H1 (cell line): Measurements from ENCODE around the gene RASSF5.

Experiments used
- BRCA1 ChIP-seq: IDR thresholded peaks from 2 replicates; pipeline ENCODE4 v1.6.1; 2012; ENCODE audit warnings: low read depth, low read length, improper control_type of control experiment
- EP300 ChIP-seq, 2 experiments: IDR thresholded peaks; 1 replicate in 1 of 2; 2 replicates in 1 of 2; pipeline ENCODE4 v1.6.1; 2011 to 2012; ENCODE audit warnings: low read depth in 2 of 2, low read length in 2 of 2, mild to moderate bottlenecking in 2 of 2, borderline replicate concordance in 1 of 2, inconsistent platforms in 1 of 2, moderate library complexity in 1 of 2
- GABPA ChIP-seq: IDR thresholded peaks from 2 replicates; pipeline ENCODE4 v1.6.1; 2011; ENCODE audit warnings: mild to moderate bottlenecking, low read length, moderate library complexity, borderline replicate concordance; ENCODE audit not compliant: insufficient read depth
- POLR2A ChIP-seq, 2 experiments: IDR thresholded peaks; 1 replicate in 1 of 2; 2 replicates in 1 of 2; pipeline ENCODE4 v1.6.1; 2011; ENCODE audit warnings: low read depth in 2 of 2, low read length in 2 of 2, mild to moderate bottlenecking in 2 of 2; ENCODE audit errors: control extremely low read depth in 1 of 2
- POLR2AphosphoS5 ChIP-seq: IDR thresholded peaks from 2 replicates; pipeline ENCODE4 v1.6.1; 2011; ENCODE audit warnings: low read depth, low read length
- RFX5 ChIP-seq: IDR thresholded peaks from 2 replicates; pipeline ENCODE4 v1.6.1; 2011; ENCODE audit warnings: low read depth, low read length, improper control_type of control experiment, borderline replicate concordance
- RXRA ChIP-seq: IDR thresholded peaks from 2 replicates; pipeline ENCODE4 v1.6.1; 2011; ENCODE audit warnings: low read depth, mild to moderate bottlenecking, low read length, moderate library complexity; ENCODE audit not compliant: insufficient read depth
- SIN3A ChIP-seq, 2 experiments: IDR thresholded peaks in 1 of 2; conservative IDR thresholded peaks in 1 of 2; 2 replicates each; pipeline ENCODE4 v1.6.1; 2011 to 2012; ENCODE audit warnings: low read length in 2 of 2, improper control_type of control experiment in 1 of 2, low read depth in 1 of 2, mild to moderate bottlenecking in 1 of 2
- TF ChIP-seq, protein P1 (sequence below), 3 experiments: IDR thresholded peaks; 1 replicate in 2 of 3; 2 replicates in 1 of 3; pipeline versions ENCODE4 v1.5.1 to v1.6.1; 2011; ENCODE audit warnings: low read length in 3 of 3, mild to moderate bottlenecking in 3 of 3, inconsistent platforms in 2 of 3, low read depth in 1 of 3, moderate library complexity in 1 of 3; ENCODE audit not compliant: insufficient read depth in 1 of 3; ENCODE audit errors: control extremely low read depth in 1 of 3
- TF ChIP-seq, protein P2 (sequence below): fragments of 300-600 bp; sonication (generic); IDR thresholded peaks from 2 replicates; pipeline ENCODE4 v1.7.1; 2012; ENCODE audit warnings: low read length, moderate library complexity, mild to moderate bottlenecking, inconsistent platforms; ENCODE audit not compliant: insufficient replicate concordance

DNA sequence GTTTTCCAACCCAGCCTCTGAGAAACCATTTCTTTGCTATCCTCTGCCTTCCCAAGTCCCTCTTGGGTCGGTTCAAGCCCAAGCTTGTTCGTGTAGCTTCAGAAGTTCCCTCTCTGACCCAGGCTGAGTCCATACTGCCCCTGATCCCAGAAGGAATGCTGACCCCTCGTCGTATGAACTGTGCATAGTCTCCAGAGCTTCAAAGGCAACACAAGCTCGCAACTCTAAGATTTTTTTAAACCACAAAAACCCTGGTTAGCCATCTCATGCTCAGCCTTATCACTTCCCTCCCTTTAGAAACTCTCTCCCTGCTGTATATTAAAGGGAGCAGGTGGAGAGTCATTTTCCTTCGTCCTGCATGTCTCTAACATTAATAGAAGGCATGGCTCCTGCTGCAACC lies 81.2 kb downstream of the RASSF5 start:
- TF ChIP-seq, protein P1, sequence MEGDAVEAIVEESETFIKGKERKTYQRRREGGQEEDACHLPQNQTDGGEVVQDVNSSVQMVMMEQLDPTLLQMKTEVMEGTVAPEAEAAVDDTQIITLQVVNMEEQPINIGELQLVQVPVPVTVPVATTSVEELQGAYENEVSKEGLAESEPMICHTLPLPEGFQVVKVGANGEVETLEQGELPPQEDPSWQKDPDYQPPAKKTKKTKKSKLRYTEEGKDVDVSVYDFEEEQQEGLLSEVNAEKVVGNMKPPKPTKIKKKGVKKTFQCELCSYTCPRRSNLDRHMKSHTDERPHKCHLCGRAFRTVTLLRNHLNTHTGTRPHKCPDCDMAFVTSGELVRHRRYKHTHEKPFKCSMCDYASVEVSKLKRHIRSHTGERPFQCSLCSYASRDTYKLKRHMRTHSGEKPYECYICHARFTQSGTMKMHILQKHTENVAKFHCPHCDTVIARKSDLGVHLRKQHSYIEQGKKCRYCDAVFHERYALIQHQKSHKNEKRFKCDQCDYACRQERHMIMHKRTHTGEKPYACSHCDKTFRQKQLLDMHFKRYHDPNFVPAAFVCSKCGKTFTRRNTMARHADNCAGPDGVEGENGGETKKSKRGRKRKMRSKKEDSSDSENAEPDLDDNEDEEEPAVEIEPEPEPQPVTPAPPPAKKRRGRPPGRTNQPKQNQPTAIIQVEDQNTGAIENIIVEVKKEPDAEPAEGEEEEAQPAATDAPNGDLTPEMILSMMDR (IDR thresholded peaks at IDR 0.05; ENCODE audit: control extremely low read depth in 1 of 3, insufficient read depth in 1 of 3, low read depth in 1 of 3, low read length in 3 of 3) = no peak
- TF ChIP-seq BRCA1 = no peak
- no peak for TF ChIP-seq RXRA
- no peak for TF ChIP-seq EP300 (IDR thresholded peaks at IDR 0.05; ENCODE audit: borderline replicate concordance in 1 of 2, low read depth in 2 of 2, low read length in 2 of 2)
- no peak for TF ChIP-seq SIN3A (conservative IDR thresholded peaks at IDR 0.05 in 1 of 2, IDR thresholded peaks at IDR 0.05 in 1 of 2; ENCODE audit: low read depth in 1 of 2, low read length in 2 of 2)
- TF ChIP-seq POLR2A (IDR thresholded peaks at IDR 0.05; ENCODE audit: control extremely low read depth in 1 of 2, low read depth in 2 of 2, low read length in 2 of 2) = no peak
- TF ChIP-seq, protein P2, sequence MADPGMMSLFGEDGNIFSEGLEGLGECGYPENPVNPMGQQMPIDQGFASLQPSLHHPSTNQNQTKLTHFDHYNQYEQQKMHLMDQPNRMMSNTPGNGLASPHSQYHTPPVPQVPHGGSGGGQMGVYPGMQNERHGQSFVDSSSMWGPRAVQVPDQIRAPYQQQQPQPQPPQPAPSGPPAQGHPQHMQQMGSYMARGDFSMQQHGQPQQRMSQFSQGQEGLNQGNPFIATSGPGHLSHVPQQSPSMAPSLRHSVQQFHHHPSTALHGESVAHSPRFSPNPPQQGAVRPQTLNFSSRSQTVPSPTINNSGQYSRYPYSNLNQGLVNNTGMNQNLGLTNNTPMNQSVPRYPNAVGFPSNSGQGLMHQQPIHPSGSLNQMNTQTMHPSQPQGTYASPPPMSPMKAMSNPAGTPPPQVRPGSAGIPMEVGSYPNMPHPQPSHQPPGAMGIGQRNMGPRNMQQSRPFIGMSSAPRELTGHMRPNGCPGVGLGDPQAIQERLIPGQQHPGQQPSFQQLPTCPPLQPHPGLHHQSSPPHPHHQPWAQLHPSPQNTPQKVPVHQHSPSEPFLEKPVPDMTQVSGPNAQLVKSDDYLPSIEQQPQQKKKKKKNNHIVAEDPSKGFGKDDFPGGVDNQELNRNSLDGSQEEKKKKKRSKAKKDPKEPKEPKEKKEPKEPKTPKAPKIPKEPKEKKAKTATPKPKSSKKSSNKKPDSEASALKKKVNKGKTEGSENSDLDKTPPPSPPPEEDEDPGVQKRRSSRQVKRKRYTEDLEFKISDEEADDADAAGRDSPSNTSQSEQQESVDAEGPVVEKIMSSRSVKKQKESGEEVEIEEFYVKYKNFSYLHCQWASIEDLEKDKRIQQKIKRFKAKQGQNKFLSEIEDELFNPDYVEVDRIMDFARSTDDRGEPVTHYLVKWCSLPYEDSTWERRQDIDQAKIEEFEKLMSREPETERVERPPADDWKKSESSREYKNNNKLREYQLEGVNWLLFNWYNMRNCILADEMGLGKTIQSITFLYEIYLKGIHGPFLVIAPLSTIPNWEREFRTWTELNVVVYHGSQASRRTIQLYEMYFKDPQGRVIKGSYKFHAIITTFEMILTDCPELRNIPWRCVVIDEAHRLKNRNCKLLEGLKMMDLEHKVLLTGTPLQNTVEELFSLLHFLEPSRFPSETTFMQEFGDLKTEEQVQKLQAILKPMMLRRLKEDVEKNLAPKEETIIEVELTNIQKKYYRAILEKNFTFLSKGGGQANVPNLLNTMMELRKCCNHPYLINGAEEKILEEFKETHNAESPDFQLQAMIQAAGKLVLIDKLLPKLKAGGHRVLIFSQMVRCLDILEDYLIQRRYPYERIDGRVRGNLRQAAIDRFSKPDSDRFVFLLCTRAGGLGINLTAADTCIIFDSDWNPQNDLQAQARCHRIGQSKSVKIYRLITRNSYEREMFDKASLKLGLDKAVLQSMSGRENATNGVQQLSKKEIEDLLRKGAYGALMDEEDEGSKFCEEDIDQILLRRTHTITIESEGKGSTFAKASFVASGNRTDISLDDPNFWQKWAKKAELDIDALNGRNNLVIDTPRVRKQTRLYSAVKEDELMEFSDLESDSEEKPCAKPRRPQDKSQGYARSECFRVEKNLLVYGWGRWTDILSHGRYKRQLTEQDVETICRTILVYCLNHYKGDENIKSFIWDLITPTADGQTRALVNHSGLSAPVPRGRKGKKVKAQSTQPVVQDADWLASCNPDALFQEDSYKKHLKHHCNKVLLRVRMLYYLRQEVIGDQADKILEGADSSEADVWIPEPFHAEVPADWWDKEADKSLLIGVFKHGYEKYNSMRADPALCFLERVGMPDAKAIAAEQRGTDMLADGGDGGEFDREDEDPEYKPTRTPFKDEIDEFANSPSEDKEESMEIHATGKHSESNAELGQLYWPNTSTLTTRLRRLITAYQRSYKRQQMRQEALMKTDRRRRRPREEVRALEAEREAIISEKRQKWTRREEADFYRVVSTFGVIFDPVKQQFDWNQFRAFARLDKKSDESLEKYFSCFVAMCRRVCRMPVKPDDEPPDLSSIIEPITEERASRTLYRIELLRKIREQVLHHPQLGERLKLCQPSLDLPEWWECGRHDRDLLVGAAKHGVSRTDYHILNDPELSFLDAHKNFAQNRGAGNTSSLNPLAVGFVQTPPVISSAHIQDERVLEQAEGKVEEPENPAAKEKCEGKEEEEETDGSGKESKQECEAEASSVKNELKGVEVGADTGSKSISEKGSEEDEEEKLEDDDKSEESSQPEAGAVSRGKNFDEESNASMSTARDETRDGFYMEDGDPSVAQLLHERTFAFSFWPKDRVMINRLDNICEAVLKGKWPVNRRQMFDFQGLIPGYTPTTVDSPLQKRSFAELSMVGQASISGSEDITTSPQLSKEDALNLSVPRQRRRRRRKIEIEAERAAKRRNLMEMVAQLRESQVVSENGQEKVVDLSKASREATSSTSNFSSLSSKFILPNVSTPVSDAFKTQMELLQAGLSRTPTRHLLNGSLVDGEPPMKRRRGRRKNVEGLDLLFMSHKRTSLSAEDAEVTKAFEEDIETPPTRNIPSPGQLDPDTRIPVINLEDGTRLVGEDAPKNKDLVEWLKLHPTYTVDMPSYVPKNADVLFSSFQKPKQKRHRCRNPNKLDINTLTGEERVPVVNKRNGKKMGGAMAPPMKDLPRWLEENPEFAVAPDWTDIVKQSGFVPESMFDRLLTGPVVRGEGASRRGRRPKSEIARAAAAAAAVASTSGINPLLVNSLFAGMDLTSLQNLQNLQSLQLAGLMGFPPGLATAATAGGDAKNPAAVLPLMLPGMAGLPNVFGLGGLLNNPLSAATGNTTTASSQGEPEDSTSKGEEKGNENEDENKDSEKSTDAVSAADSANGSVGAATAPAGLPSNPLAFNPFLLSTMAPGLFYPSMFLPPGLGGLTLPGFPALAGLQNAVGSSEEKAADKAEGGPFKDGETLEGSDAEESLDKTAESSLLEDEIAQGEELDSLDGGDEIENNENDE = no peak
- TF ChIP-seq GABPA = no peak
- no peak for TF ChIP-seq RFX5
- TF ChIP-seq POLR2AphosphoS5 = no peak
